ENCODE measurements around the gene TMEM252. TPM values are rescaled to one million over a fixed set of nuclear protein-coding genes. Genes with fewer than 3 reads are reported as not detected.

TMEM252 gene
- total RNA-seq, 1 donor from 2014 or later: not detected

DNA sequence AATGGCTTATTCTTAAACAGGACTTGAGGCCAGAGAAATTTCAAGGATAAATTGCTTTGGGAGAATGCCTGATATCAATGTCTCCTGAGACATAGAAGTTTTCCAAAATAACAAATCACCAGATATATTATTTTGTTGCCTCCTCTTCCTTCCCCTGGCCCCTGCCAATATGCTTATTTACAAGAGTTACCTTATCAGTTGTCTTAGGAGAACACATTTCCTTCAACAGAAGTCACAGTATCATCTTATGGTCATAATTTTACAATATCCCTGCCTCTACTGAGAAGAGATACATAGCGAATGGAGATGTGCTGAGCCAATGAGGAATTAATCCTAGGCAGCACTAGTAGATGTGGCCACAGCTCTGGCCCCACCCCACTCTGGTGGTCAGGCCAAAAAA is 43.1 kb downstream of the TMEM252 start:
- no peak for ATAC-seq

DNA sequence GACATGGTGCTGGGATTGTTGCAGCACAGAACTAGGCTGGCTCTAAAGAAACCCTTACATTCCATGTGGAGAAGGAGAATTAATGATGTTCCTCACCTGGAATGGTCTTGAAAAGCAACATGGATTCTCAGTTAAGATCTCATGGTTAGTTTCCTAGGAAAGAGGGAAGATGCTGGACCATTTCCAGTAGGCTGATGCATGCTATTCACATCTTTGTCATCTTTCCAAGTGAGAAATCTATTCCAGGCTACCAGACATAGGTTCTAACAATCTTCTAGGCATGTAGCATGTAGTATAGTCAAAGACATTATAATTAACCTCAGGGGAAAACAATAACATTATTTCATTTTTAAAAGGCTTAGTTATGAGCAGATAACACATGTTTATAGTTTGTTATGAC is 44.3 kb downstream of the TMEM252 start:
- no peak for ATAC-seq

DNA sequence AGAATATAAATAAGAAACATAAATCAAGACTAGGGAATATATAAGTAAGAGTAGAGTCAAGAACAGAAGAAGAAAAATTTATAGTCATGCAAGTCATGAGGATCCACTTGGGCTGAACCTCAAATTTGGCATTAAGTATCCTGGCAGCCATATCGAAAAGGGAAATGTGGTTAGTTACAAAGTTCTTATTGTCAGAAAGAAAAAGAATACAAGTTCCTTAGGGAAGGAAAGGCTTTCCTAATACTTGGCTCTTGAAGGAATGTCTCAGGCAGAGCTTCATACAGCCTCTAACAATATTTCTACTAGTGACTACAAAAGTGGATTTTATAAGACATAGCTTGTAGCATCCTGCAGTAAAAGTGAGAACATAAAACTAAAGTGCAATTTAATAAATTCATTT is 45.4 kb downstream of the TMEM252 start:
- no peak for ATAC-seq

DNA sequence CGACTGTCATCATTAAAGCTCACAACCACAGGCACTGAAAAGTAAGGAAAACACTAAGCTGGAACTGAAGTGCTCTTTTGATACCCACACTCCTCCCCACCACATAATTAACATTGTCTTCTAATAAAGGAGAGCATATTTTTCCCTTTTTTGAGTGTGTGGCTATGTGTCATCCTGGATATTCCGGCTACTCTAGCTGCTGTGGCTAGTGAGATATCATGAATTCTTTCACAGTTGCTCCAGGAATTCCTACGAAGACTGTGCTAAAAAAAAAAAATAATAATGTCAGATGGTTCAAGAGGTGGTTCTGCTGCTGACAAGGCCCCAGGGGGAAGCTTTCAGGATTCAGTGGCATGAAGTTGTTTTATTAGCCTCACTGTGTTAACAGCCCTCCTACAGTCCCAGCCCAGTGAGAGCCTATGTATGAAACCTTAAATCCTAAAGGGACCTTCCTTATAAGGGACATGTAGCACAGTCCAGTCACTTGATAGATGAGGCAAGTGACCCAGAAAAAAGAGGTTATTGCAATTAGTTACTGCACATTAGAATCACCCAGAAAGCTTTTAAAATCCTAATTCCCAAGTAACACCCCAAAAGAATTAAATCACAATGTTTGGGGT is 46.6 kb downstream of the TMEM252 start:
- ATAC-seq: no peak

DNA sequence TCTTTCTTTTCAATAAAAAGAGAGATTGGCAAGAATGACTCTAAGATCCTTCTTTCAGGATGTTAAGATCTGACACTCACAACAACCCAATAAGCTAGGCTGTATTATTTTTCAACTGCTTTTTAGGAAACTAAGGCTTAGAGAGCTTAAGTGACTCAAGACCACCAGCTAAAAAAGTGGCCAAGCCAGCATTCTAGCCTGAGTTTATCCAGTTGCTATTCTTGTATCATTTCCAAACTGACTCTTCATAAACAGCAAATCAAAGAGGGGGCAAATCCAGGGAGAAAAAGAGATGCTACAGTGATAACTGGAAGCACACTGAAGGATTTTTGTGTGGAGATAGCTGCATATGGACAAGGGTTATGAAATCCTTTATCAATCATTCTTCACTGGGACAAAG is 47.1 kb downstream of the TMEM252 start:
- ATAC-seq: no peak

DNA sequence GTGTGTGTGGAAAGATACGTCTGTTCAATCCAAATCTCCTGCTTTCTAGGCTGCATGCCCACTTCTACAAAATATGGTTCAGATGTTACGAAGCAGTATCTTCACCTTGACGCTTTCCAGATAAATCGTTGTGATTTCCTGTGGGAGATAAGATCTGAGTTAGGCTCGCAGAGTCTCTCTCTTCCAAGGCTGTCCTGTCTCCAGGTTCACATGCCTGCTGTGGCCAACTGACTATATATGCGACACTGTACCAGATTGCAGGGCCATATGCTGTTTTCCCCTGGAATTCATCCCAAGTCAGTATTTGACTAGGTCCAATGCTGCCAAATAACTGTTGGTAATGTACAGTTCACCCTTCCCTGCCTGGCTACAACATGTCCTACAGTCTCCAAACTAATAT is 47.9 kb downstream of the TMEM252 start:
- ATAC-seq: no peak

DNA sequence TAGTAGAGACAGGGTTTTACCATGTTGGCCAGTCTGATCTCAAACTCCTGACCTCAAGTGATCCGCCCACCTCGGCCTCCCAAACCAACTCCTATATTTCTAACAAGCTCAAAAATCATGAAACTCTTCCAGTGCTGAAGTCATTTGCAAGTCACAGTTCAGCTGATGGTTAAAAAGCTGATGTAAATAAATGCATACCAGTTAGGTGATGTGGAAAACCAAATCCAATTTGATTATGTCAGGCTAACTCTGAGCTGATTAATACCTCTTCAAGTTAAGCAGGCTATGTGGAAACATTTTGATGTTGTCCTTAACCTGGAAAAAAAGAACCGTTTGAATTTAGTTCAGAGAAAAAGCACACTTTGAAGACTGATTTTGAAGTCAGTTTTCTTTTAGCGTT is 51.0 kb downstream of the TMEM252 start:
- ATAC-seq: no peak

DNA sequence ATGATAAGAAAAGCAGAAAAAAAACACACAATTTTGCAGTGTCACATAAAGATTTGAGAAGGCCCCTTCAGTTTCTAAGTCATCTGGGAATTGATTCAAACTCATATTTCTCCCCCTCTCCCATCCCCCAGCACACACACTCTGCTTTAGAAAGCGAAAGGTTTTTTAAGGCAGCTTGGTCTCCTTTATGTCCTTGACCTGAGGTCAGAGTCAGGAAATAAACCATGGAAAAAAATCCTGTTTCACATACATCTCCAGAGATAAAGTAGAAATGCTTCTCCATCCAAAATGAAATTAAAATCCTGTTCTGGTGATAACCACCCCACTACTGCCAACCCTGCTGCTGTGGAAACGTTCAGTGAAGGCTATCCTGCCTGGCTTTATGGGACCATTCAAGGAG is 52.6 kb downstream of the TMEM252 start:
- ATAC-seq: no peak

Other genes starting within 250 kb of the TMEM252 start
- not detected for gene FOXD4L3, start 238.0 kb downstream of the TMEM252 start, total RNA-seq
- gene PGM5, start 184.3 kb downstream of the TMEM252 start, total RNA-seq: 4.1 TPM
- 1.3 TPM for gene PIP5K1B, start 164.4 kb upstream of the TMEM252 start, total RNA-seq